IPS-15b (cell line): ENCODE results near the gene PZP.
"Not testable (repeated sequence)": the region's sequence is repeated elsewhere in the genome, so short reads cannot be mapped to it uniquely, and the experiment has no call there.

Source experiments
- H3K27me3 ChIP-seq: one replicate; pipeline ENCODE4 v1.6.1; 2013; ENCODE audit warnings: low read length; ENCODE audit not compliant: control insufficient read depth, insufficient read depth
- H3K36me3 ChIP-seq: one replicate; pipeline ENCODE4 v1.6.1; 2013; ENCODE audit warnings: low read length; ENCODE audit not compliant: control insufficient read depth, insufficient read depth
- H3K4me1 ChIP-seq: one replicate; pipeline ENCODE4 v1.6.1; 2013; ENCODE audit warnings: mild to moderate bottlenecking, low read length; ENCODE audit not compliant: control insufficient read depth, insufficient read depth
- H3K4me3 ChIP-seq: one replicate; pipeline ENCODE4 v1.5.1; 2013; ENCODE audit warnings: low read depth, low read length
- H3K9ac ChIP-seq: one replicate; pipeline ENCODE4 v1.6.1; 2013; ENCODE audit warnings: low read depth, mild to moderate bottlenecking, low read length
- H3K9me3 ChIP-seq: one replicate; pipeline ENCODE4 v1.6.1; 2013; ENCODE audit warnings: mild to moderate bottlenecking, low read length; ENCODE audit not compliant: control insufficient read depth, insufficient read depth

The PZP gene

DNA sequence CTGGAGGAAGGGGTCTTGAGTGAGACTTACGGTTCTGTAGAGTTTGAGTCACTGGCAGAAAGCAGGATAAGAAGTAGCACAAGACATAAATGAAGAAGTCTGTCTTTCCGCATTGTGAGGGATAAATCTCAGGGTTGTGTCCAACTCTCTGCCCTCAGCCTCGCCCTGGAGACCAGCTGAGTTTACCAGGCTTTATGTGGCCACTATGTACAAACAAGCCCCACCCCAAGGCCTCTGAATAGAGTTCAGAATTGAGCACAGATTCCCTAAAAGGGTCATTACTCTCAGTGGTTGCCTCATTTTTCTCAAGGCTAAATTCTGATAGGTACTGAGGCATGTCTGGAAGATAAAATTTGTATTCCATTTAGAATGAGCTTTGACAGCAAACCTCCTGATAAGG is at the start of gene PZP:
Gene PZP, minus strand, starts transcription at position 167 of the 400 bp plus-strand sequence. Its CDS starts 54 bp downstream, at position 113.
- H3K9me3 ChIP-seq, result no peaks in the 10 kb centered on the region
- no peak within 1 kb of the TSS for H3K4me3 ChIP-seq
- no peaks in the 10 kb centered on the region for H3K27me3 ChIP-seq
- H3K4me1 ChIP-seq, result no peaks in the 10 kb centered on the region
- H3K9ac ChIP-seq, result no peak within 1 kb of the TSS
- H3K36me3 ChIP-seq, result no peaks in the 10 kb centered on the region

DNA sequence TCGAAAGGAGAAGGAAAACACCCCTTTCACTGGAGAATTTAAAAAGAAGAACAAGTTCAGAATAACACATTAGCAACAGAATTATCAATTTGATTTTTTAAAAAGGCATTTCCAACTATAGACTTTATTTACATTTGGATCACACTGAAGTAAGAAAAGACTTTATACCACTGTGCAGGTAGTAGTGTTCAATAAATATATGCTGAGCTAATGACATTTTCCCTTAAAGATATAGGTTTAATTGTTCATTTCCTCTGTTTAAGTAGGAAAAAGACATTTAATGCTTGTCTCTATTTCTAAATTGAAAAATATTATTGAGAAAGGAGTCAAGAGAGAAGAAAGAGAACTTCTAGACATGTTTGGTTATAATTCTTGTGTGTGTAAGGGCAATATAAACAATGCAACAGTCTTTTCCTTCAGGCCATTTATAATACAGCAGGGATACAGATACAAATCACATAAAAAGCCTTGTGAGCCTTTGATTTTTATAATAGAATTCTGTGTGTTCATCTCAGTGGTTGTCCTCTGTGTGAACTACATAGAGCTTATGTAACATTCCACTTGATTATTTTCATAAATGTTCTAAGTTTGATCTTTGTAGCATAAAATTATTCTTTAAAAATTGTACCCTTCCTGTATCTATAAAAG is 48.7 kb upstream of the PZP start:
- H3K9ac ChIP-seq, result no peak overlapping the region

GRCh38 chr12:9256341-9256740 is 48.1 kb upstream of the PZP start:
- no peak overlapping the region for H3K9ac ChIP-seq
- no peak overlapping the region for H3K4me3 ChIP-seq
- H3K4me1 ChIP-seq, result peaks cover 2% of the 10 kb centered on the region
- no peaks in the 10 kb centered on the region for H3K36me3 ChIP-seq
- no peaks in the 10 kb centered on the region for H3K27me3 ChIP-seq
- H3K9me3 ChIP-seq, result no peaks in the 10 kb centered on the region

More for the DNA sequence above, 48.7 kb upstream of the PZP start:
- Histone ChIP-seq H3K4me3 (no peak overlapping the region), H3K9me3 (no peaks in the 10 kb centered on the region), H3K36me3 (no peaks in the 10 kb centered on the region), H3K27me3 (no peaks in the 10 kb centered on the region), H3K4me1 (peaks cover 2% of the 10 kb centered on the region)

DNA sequence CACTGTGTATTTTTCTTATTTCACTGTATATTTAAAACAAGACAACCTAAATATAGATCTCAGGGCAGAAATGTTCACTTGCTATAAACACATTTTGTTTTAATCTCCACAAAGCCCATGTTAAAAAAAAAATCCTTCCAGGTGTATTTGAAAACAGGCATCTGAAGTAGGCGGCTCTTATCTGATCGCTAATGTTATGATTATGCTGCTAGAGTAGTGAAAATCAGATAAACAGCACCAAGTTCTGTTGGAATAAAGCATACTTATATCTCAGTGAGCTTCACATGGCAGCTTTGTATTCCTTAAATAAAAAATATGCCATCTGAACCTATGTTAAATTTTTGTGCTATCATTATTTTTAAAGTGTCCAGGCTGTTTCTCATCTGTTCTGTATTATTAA is 47.6 kb upstream of the PZP start:
- no peak overlapping the region for H3K9ac ChIP-seq
- H3K4me3 ChIP-seq, result no peak overlapping the region
- peaks cover 2% of the 10 kb centered on the region for H3K4me1 ChIP-seq
- no peaks in the 10 kb centered on the region for H3K36me3 ChIP-seq
- H3K9me3 ChIP-seq, result no peaks in the 10 kb centered on the region
- no peaks in the 10 kb centered on the region for H3K27me3 ChIP-seq

GRCh38 chr12:9253464-9253863 is 45.3 kb upstream of the PZP start:
- no peak overlapping the region for H3K9ac ChIP-seq
- peaks cover 2% of the 10 kb centered on the region for H3K4me1 ChIP-seq
- H3K9me3 ChIP-seq, result no peaks in the 10 kb centered on the region
- H3K36me3 ChIP-seq, result no peaks in the 10 kb centered on the region
- H3K27me3 ChIP-seq, result no peaks in the 10 kb centered on the region
- H3K4me3 ChIP-seq, result no peak overlapping the region

DNA sequence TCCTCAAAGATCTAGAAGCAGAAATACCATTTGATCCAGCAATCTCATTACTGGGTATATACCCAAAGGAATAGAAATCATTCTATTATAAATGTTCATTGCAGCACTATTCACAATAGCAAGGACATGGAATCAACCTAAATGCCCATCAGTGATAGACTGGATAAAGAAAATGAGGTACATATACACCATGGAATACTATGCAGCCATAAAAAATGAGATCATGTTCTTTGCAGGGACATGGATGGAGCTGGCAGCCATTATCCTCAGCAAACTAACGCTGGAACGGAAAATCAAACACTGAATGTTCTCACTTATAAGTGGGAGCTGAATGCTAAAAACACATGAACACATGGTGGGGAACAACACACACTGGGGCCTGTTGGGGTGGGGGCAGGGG is 44.6 kb upstream of the PZP start:
- H3K4me3 ChIP-seq, H3K27me3 ChIP-seq, H3K9ac ChIP-seq, H3K36me3 ChIP-seq, H3K9me3 ChIP-seq, H3K4me1 ChIP-seq: not testable (repeated sequence)

DNA sequence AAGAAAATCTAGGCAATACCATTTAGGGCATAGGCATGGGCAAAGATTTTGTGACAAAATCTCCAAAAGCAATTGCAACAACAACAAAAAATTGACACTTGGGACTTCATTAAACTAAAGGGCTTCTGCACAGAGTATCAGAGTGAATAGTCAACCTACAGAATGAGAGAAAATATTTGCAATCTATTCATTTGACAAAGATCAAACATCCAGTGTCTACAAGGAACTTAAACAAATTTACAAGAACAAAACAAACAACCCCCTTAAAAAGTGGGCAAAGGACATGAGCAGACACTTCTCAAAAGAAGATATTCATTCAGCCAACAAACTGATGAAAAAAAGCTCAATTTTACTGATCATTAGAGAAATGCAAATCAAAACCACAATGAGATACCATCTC is 44.1 kb upstream of the PZP start:
- H3K4me3 ChIP-seq, result no peak overlapping the region

GRCh38 chr12:9248435-9248834 is 40.2 kb upstream of the PZP start:
- no peaks in the 10 kb centered on the region for H3K4me1 ChIP-seq
- no peaks in the 10 kb centered on the region for H3K9me3 ChIP-seq
- H3K36me3 ChIP-seq, result no peaks in the 10 kb centered on the region
- no peak overlapping the region for H3K4me3 ChIP-seq
- no peak overlapping the region for H3K9ac ChIP-seq
- H3K27me3 ChIP-seq, result no peaks in the 10 kb centered on the region

More for the DNA sequence above, 44.1 kb upstream of the PZP start:
- Histone ChIP-seq H3K9me3 (no peaks in the 10 kb centered on the region), H3K36me3 (no peaks in the 10 kb centered on the region), H3K4me1 (peaks cover 2% of the 10 kb centered on the region), H3K9ac (no peak overlapping the region), H3K27me3 (no peaks in the 10 kb centered on the region)

DNA sequence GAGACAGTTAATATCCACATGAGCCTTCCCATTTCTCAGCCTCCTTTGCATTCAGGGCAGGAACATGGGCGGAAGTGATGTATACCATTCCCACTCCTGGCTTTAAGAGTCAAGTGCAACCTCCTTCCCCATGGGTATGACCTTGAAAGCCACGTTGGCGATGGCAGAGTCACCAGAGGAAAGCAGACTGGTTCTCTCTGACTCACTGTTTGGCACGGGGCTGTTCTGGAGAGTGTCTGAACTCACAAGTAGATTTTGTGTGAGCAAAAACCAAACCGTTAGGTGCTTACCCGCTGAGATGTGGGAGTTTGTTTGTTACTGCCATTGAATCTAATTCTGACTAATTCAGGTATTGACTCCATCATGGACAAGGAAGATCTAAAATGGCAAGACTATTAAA is 36.7 kb upstream of the PZP start:
- H3K9ac ChIP-seq, result no peak overlapping the region
- no peaks in the 10 kb centered on the region for H3K27me3 ChIP-seq
- no peaks in the 10 kb centered on the region for H3K36me3 ChIP-seq
- H3K4me1 ChIP-seq, result no peaks in the 10 kb centered on the region
- H3K4me3 ChIP-seq, result no peak overlapping the region
- no peaks in the 10 kb centered on the region for H3K9me3 ChIP-seq

- Histone ChIP-seq H3K9ac (no peak overlapping the region), H3K27me3 (no peaks in the 10 kb centered on the region), H3K9me3 (no peaks in the 10 kb centered on the region), H3K4me1 (no peaks in the 10 kb centered on the region), H3K36me3 (no peaks in the 10 kb centered on the region), H3K4me3 (no peak overlapping the region)
These were observed 35.9 kb upstream of the PZP start for GRCh38 chr12:9243999-9244649.

- Histone ChIP-seq H3K9ac (no peak overlapping the region), H3K36me3 (no peaks in the 10 kb centered on the region), H3K4me1 (no peaks in the 10 kb centered on the region), H3K9me3 (no peaks in the 10 kb centered on the region), H3K4me3 (no peak overlapping the region), H3K27me3 (no peaks in the 10 kb centered on the region)
These were observed 33.1 kb upstream of the PZP start for GRCh38 chr12:9241301-9241700.

- Histone ChIP-seq H3K4me1 (no peaks in the 10 kb centered on the region), H3K9ac (no peak overlapping the region), H3K27me3 (no peaks in the 10 kb centered on the region), H3K4me3 (no peak overlapping the region), H3K9me3 (no peaks in the 10 kb centered on the region), H3K36me3 (no peaks in the 10 kb centered on the region)
These were observed 32.6 kb upstream of the PZP start for GRCh38 chr12:9240776-9241175.
